NCI-H2196 (cell line): ENCODE data around the gene LCE1A.

Source experiments
- DNase-seq: peaks from one replicate; lab custom pipeline; 2025; ENCODE audit not compliant: unreplicated experiment; lab: John Stamatoyannopoulos, UW

Gene LCE1A

GRCh38 chr1:152827173-152827572 lies at the start of gene LCE1A:
LCE1A (plus strand) TSS chr1:152827473; CDS start chr1:152827473, 0 bp downstream.
- DNase-seq: no peak

- DNase-seq: no peak
These were observed 49.6 kb upstream of the LCE1A start for GRCh38 chr1:152777510-152778137.

GRCh38 chr1:152783095-152783494 lies 44.2 kb upstream of the LCE1A start:
- DNase-seq: no peak

- no peak for DNase-seq
These were observed 41.2 kb upstream of the LCE1A start, which contains the start of gene LCE1E for GRCh38 chr1:152786077-152786476. LCE1E (plus strand) TSS chr1:152786257; CDS start chr1:152787300, 1,043 bp downstream.

GRCh38 chr1:152795686-152796085 lies 31.6 kb upstream of the LCE1A start:
- DNase-seq: no peak

GRCh38 chr1:152796421-152796820 lies 30.9 kb upstream of the LCE1A start, which contains the start of gene LCE1D:
LCE1D (plus strand) TSS chr1:152796721; CDS start chr1:152797795, 1,074 bp downstream.
- no peak for DNase-seq

- DNase-seq: no peak
These were observed 25.9 kb upstream of the LCE1A start for GRCh38 chr1:152801333-152801732.

GRCh38 chr1:152806576-152806975 lies 20.7 kb upstream of the LCE1A start, which contains the start of gene LCE1C:
LCE1C (minus strand) TSS chr1:152806651; CDS start chr1:152805478, 1,173 bp downstream.
- DNase-seq: no peak

- DNase-seq: no peak
These were observed 16.2 kb upstream of the LCE1A start for GRCh38 chr1:152811050-152811449.

- no peak for DNase-seq
These were observed 15.6 kb upstream of the LCE1A start, which contains the start of gene LCE1B for GRCh38 chr1:152811671-152812070. LCE1B (plus strand) TSS chr1:152811971; CDS start chr1:152812447, 476 bp downstream.

GRCh38 chr1:152817309-152817708 lies 10.0 kb upstream of the LCE1A start:
- no peak for DNase-seq

GRCh38 chr1:152823294-152823693 lies 4.0 kb upstream of the LCE1A start:
- no peak for DNase-seq

- DNase-seq: no peak
These were observed 2.3 kb upstream of the LCE1A start for GRCh38 chr1:152824964-152825363.

- no peak for DNase-seq
These were observed 9.6 kb downstream of the LCE1A start for GRCh38 chr1:152836870-152837269.

- DNase-seq: no peak
These were observed 15.3 kb downstream of the LCE1A start, which contains the start of gene LCE6A for GRCh38 chr1:152842556-152842955. LCE6A (plus strand) TSS chr1:152842856; CDS start chr1:152843521, 665 bp downstream.

GRCh38 chr1:152855661-152856060 lies 28.4 kb downstream of the LCE1A start:
- no peak for DNase-seq

GRCh38 chr1:152858062-152858461 lies 30.8 kb downstream of the LCE1A start:
- no peak for DNase-seq

- no peak for DNase-seq
These were observed 32.4 kb downstream of the LCE1A start, which contains the start of gene LCE7A for GRCh38 chr1:152859696-152860095. LCE7A (plus strand) TSS chr1:152859996; CDS start chr1:152860698, 702 bp downstream.

- no peak for DNase-seq
These were observed 32.9 kb downstream of the LCE1A start for GRCh38 chr1:152860129-152860528.

GRCh38 chr1:152861374-152861773 lies 34.1 kb downstream of the LCE1A start:
- DNase-seq: no peak

GRCh38 chr1:152864443-152864842 lies 37.2 kb downstream of the LCE1A start:
- no peak for DNase-seq

GRCh38 chr1:152866321-152866720 lies 39.0 kb downstream of the LCE1A start:
- DNase-seq: no peak
